ENCODE results near the gene SQSTM1.
"Not testable (repeated sequence)": the region's sequence is repeated elsewhere in the genome, so short reads cannot be mapped to it uniquely, and the experiment has no call there.

The SQSTM1 gene

GRCh38 chr5:179827680-179828079 lies 7.0 kb downstream of the SQSTM1 start:
- peak; percentile 25 to 47 for DNase-seq

- DNase-seq: no peak
These were observed 8.2 kb downstream of the SQSTM1 start for GRCh38 chr5:179828756-179829421.

GRCh38 chr5:179829732-179830435 lies 9.2 kb downstream of the SQSTM1 start:
- no peak for DNase-seq

- no peak for DNase-seq
These were observed 10.2 kb downstream of the SQSTM1 start for GRCh38 chr5:179830818-179831468.

- DNase-seq: no peak
These were observed 11.5 kb downstream of the SQSTM1 start for GRCh38 chr5:179832039-179832745.

GRCh38 chr5:179833056-179833708 lies 12.5 kb downstream of the SQSTM1 start:
- no peak for DNase-seq

- DNase-seq: no peak
These were observed 13.0 kb downstream of the SQSTM1 start for GRCh38 chr5:179833709-179834070.

GRCh38 chr5:179834120-179834519 lies 13.4 kb downstream of the SQSTM1 start:
- DNase-seq: no peak

GRCh38 chr5:179834871-179835270 lies 14.2 kb downstream of the SQSTM1 start:
- DNase-seq: not testable (repeated sequence)

- DNase-seq: peak in 1 of 2 experiments; percentile 26
These were observed 15.7 kb downstream of the SQSTM1 start for GRCh38 chr5:179836225-179837019.

GRCh38 chr5:179837076-179838011 lies 16.6 kb downstream of the SQSTM1 start:
- DNase-seq: no peak

- DNase-seq: no peak
These were observed 18.9 kb downstream of the SQSTM1 start for GRCh38 chr5:179839328-179840256.

- no peak for DNase-seq
These were observed 19.6 kb downstream of the SQSTM1 start for GRCh38 chr5:179840321-179840720.

GRCh38 chr5:179840766-179841165 lies 20.1 kb downstream of the SQSTM1 start:
- no peak for DNase-seq

- no peak for DNase-seq
These were observed 20.9 kb downstream of the SQSTM1 start for GRCh38 chr5:179841621-179842020.

- no peak for DNase-seq
These were observed 32.4 kb downstream of the SQSTM1 start for GRCh38 chr5:179852993-179853547.

GRCh38 chr5:179854356-179854755 lies 33.7 kb downstream of the SQSTM1 start:
- DNase-seq: no peak

- peak in 1 of 2 experiments; percentile 61 for DNase-seq
These were observed 37.5 kb downstream of the SQSTM1 start for GRCh38 chr5:179858241-179858585.
